Psoas muscle (tissue), 8 donors: Measurements from ENCODE around the gene COL20A1. TPM values are rescaled to one million over a fixed set of nuclear protein-coding genes. Genes with fewer than 3 reads are reported as not detected.

Source experiments
- ATAC-seq, 4 donors: fragments of 200-7000 bp; cut with Tn5 transposase; one replicate each; pipeline ENCODE4 v1.9.1; 2020; ENCODE audit warnings: moderate library complexity in 3 of 4, mild to moderate bottlenecking in 2 of 4
- DNase-seq, 2 donors: peaks; one replicate each; pipeline ENCODE4 v3.0.0-alpha.2; 2020
- H3K27ac ChIP-seq: fragments of 200-600 bp; one replicate; pipeline ENCODE4 v1.8.0; 2022
- H3K27me3 ChIP-seq, 3 donors: fragments of 200-600 bp in 1 of 3; one replicate each; pipeline versions ENCODE4 v1.6.1 to v1.8.0; 2013 to 2022; ENCODE audit warnings: low read length in 2 of 3, mild to moderate bottlenecking in 2 of 3, moderate library complexity in 1 of 3; ENCODE audit not compliant: insufficient read depth in 3 of 3
- H3K36me3 ChIP-seq, 2 donors: fragments of 200-600 bp in 1 of 2; one replicate each; pipeline versions ENCODE4 v1.6.1 to v1.8.0; 2013 to 2022; ENCODE audit warnings: low read depth in 1 of 2, mild to moderate bottlenecking in 1 of 2, moderate library complexity in 1 of 2; ENCODE audit not compliant: insufficient read depth in 1 of 2
- H3K4me1 ChIP-seq: fragments of 200-600 bp; one replicate; pipeline ENCODE4 v1.8.0; 2022
- H3K4me3 ChIP-seq: fragments of 200-600 bp; one replicate; pipeline ENCODE4 v1.8.0; 2022; ENCODE audit warnings: mild to moderate bottlenecking
- H3K9me3 ChIP-seq: fragments of 200-600 bp; one replicate; pipeline ENCODE4 v1.8.0; 2022
- WGBS, 3 donors: extraction: QIAGEN DNeasy Blood & Tissue Kit; methylation state at CpG; one replicate each; pipeline versions ENCODE4 v1.1.6 to v1.1.7; 2013; 5-methylcytosine and 5-hydroxymethylcytosine counted together
- intact Hi-C, 2 donors: fragments of 100-400 bp; cut with DNase I; formaldehyde crosslinking; loops; one replicate each; pipeline versions ENCODE4 v1.11.0 to v1.14.2; 2022
- polyA plus RNA-seq, 3 donors: library from polyadenylated mRNA; stranded (reverse); fragments of 200-250 nt; gene quantifications; one replicate each; pipeline ENCODE4 v1.2.3, GENCODE V29; 2013
- total RNA-seq, 4 donors: library from RNA; stranded (reverse); fragmentation: NEBNext Ultra II Directional in 2 of 4; extraction: Animal tissue kit (Norgen Biotek cat#: 25700) in 2 of 4; gene quantifications; one replicate each; pipeline versions ENCODE4 v1.2.1 to v1.2.4, GENCODE V29; 2021 to 2023
- TF ChIP-seq, protein P1 (sequence below): fragments of 200-600 bp; IDR thresholded peaks from one replicate; pipeline ENCODE4 v1.8.0; 2022; ENCODE audit warnings: antibody characterized with exemption
- donor health status: healthy with polysubstance abuse.
- donor health status: DM: no; HTN: no; CAD: no; lungs with moderate emphysema.
- donor health status: Bipolar disorder and iron deficiency.
- donor health status: healthy.
- donor health status: DM: yes; HTN: yes; CAD: no.
- donor health status: DM: no; HTN: no; CAD: no.
- donor health status: DM: no; HTN: no; CAD: no.
- donor health status: DM: yes; HTN: yes; CAD: no.

COL20A1 gene
- total and polyA plus RNA-seq, 7 donors, result 0.08 to 0.09 TPM; not detected in 5

DNA sequence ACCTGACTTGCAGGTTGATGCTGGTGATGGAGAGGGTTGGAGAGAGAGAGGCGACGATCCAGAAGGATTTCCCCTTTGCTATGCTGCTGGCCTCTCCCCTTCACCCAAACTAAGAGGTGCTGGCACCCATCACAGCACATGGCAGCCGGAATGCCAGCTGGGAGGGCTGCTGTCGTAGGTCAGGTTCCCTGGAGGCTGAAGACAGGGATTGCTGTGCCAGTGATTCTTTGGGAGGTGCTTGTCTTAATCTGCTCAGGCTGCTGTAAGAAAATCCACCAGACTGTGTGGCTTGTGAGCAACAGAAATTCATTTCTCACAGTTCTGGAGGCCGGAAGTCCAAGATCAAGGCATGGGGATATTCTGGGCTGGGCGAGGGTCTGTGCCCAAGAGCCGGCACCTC lies 24.7 kb upstream of the COL20A1 start:
- DNase-seq, result no peak
- H3K4me1 ChIP-seq, result peaks cover 11% of the 10 kb centered on the region
- H3K4me3 ChIP-seq, result no peak overlapping the region
- TF ChIP-seq, protein P1, sequence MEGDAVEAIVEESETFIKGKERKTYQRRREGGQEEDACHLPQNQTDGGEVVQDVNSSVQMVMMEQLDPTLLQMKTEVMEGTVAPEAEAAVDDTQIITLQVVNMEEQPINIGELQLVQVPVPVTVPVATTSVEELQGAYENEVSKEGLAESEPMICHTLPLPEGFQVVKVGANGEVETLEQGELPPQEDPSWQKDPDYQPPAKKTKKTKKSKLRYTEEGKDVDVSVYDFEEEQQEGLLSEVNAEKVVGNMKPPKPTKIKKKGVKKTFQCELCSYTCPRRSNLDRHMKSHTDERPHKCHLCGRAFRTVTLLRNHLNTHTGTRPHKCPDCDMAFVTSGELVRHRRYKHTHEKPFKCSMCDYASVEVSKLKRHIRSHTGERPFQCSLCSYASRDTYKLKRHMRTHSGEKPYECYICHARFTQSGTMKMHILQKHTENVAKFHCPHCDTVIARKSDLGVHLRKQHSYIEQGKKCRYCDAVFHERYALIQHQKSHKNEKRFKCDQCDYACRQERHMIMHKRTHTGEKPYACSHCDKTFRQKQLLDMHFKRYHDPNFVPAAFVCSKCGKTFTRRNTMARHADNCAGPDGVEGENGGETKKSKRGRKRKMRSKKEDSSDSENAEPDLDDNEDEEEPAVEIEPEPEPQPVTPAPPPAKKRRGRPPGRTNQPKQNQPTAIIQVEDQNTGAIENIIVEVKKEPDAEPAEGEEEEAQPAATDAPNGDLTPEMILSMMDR, result no peak
- H3K27ac ChIP-seq, result no peak overlapping the region
- intact Hi-C loops, result no loop called here
- 23 to 27% (median 25%) methylated on average over 7 of the region's 7 CpGs for WGBS, 3 donors
- H3K36me3 ChIP-seq, result no peaks in the 10 kb centered on the region
- no peaks in the 10 kb centered on the region for H3K9me3 ChIP-seq
- ATAC-seq, result no peak
- H3K27me3 ChIP-seq, result peaks cover 0 to 59% (median 2%) of the 10 kb centered on the region in 3 donors

DNA sequence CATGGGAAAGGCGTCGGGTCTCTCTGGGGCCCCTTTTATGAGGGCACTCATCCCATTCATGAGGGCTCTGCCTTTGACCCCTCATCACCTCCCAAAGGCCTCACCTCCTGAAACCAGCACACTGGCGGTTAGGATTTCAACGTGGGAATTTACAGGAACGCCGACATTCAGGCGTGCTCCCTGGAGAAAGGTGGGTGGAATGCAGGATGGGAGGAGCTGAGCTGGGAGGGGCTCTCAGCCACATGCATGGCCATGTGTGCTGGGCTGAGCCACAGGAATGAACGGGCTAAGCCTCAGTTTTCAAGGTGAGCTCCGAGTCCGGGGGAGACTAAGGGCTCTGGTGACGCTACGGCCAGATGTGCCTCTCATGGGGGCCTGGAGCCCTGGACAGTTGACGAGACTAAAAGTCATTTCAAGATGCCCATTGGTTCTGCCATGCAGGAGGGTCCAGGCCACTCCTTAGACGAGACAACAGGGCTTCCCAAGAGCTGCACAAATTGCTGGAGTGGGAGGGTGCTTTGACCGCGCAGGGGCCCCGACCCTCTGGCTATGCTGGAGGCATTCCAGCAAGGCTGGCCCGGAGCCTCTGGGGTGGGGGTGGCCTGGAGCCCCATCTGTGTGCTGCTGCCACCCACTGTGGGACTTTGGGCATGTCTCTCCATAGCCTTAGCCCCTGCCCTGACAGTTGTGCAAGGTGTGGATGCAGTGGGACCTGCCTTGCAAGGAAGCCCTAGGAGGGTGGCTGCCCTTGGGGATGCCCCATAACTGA lies 24.1 kb upstream of the COL20A1 start:
- no peak for ATAC-seq
- TF ChIP-seq, protein P1, result no peak
- peaks cover 0 to 55% (median 2%) of the 10 kb centered on the region in 3 donors for H3K27me3 ChIP-seq
- peaks cover 17% of the 10 kb centered on the region for H3K4me1 ChIP-seq
- H3K4me3 ChIP-seq, result no peak overlapping the region
- H3K27ac ChIP-seq, result no peak overlapping the region
- no peaks in the 10 kb centered on the region for H3K36me3 ChIP-seq
- 19 to 22% (median 21%) methylated on average over 18 of the region's 18 CpGs for WGBS, 3 donors
- no peaks in the 10 kb centered on the region for H3K9me3 ChIP-seq
- no peak for DNase-seq
- intact Hi-C loops, result no loop called here

- intact Hi-C loops, result loop anchor here in 1 of 2 donors (5.0 kb wide), 1 partner anchor 57 kb away; no protein-coding TSS in a partner anchor
- Histone ChIP-seq H3K4me3 (no peak overlapping the region), H3K4me1 (peaks cover 26% of the 10 kb centered on the region), H3K36me3 (no peaks in the 10 kb centered on the region), H3K9me3 (no peaks in the 10 kb centered on the region), H3K27me3 (peaks cover 0 to 46% (median 2%) of the 10 kb centered on the region in 3 donors), H3K27ac (no peak overlapping the region)
- TF ChIP-seq, protein P1, result no peak
- ATAC-seq, result no peak
- 75 to 91% (median 85%) methylated on average over 9 of the region's 9 CpGs for WGBS, 3 donors
- no peak for DNase-seq
These were observed 23.3 kb upstream of the COL20A1 start for GRCh38 chr20:63269724-63270123.

DNA sequence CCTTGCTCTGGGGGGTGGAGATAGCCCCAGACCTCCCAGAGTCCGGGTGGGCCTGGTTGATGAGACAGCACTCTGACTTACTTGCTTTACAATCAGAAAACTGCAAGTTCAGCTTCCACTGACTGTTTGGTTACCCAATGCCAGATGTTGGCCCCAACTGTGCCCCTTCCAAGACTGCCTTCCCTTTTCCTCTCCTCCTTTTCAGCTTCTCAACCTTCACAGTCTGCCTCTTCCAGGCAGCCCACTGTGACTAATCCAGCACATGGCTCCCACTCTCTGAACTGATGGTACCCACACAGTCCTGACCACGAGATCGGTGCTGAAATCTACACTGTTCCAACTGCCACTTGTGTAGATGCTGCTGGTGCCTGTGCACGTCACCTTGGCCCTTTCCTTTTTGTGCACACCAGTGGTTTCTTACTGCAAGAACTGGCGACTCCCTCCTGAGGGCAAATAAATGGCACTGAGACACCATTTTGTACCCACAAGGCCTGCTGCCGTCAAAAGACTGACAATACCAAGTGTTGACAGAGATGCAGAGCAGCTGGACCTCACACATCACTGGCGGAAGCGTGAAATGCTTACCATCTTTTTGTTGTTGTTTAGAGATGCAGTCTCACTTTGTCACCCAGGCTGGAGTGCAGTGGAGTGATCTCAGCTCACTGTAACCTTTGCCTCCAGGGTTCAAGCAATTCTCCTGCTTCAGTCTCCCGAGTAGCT lies 22.2 kb upstream of the COL20A1 start:
- DNase-seq (no peak), ATAC-seq (no peak)
- H3K27me3 ChIP-seq, result peaks cover 0 to 36% (median 2%) of the 10 kb centered on the region in 3 donors
- no peaks in the 10 kb centered on the region for H3K9me3 ChIP-seq
- TF ChIP-seq, protein P1, result no peak
- 70 to 81% (median 71%) methylated on average over 9 of the region's 9 CpGs for WGBS, 3 donors
- intact Hi-C loops, result loop anchor here in 1 of 2 donors (5.0 kb wide), 1 partner anchor 58 kb away; no protein-coding TSS in a partner anchor
- no peak overlapping the region for H3K27ac ChIP-seq
- peaks cover 0 to 4% of the 10 kb centered on the region in 2 donors for H3K36me3 ChIP-seq
- H3K4me1 ChIP-seq, result peaks cover 26% of the 10 kb centered on the region
- no peak overlapping the region for H3K4me3 ChIP-seq
